Smooth muscle cell (in vitro differentiated cells): Measurements from ENCODE around the gene TIMP4. TPM values are rescaled to one million over a fixed set of nuclear protein-coding genes. Genes with fewer than 3 reads are reported as not detected.

Experiments used
- DNase-seq: peaks from one replicate; lab custom pipeline; 2025; ENCODE audit not compliant: unreplicated experiment; lab: John Stamatoyannopoulos, UW
- H2AFZ ChIP-seq: fragments of 200-600 bp; sonication (generic); 2 replicates; pipeline ENCODE4 v1.6.0; 2016; ENCODE audit warnings: antibody characterized with exemption, low read depth, mild to moderate bottlenecking
- H3F3A ChIP-seq: fragments of 200-600 bp; sonication (generic); 2 replicates; pipeline ENCODE4 v1.6.0; 2017; ENCODE audit warnings: antibody characterized with exemption, low read depth
- H3K27ac ChIP-seq: fragments of 200-600 bp; sonication (generic); 2 replicates; pipeline ENCODE4 v1.5.1; 2016; ENCODE audit warnings: low read depth, mild to moderate bottlenecking
- H3K27me3 ChIP-seq: fragments of 200-600 bp; sonication (generic); 2 replicates; pipeline ENCODE4 v1.6.1; 2016; ENCODE audit warnings: low read depth, mild to moderate bottlenecking
- H3K36me3 ChIP-seq: fragments of 200-600 bp; sonication (generic); 2 replicates; pipeline ENCODE4 v1.5.1; 2016; ENCODE audit warnings: low read depth
- H3K4me1 ChIP-seq: fragments of 200-600 bp; sonication (generic); 2 replicates; pipeline ENCODE4 v1.5.1; 2016; ENCODE audit warnings: low read depth
- H3K4me2 ChIP-seq: fragments of 200-600 bp; sonication (generic); 2 replicates; pipeline ENCODE4 v1.6.0; 2016; ENCODE audit warnings: mild to moderate bottlenecking
- H3K4me3 ChIP-seq: fragments of 200-600 bp; sonication (generic); 2 replicates; pipeline ENCODE4 v1.5.1; 2016; ENCODE audit warnings: mild to moderate bottlenecking
- H3K79me2 ChIP-seq: fragments of 200-600 bp; sonication (generic); 2 replicates; pipeline ENCODE4 v1.6.0; 2016; ENCODE audit warnings: low read depth, mild to moderate bottlenecking
- H3K9ac ChIP-seq: fragments of 200-600 bp; sonication (generic); 2 replicates; pipeline ENCODE4 v1.6.0; 2016; ENCODE audit warnings: low read depth
- H3K9me3 ChIP-seq: fragments of 200-600 bp; sonication (generic); replicated peaks from 2 replicates; pipeline ENCODE4 v1.5.1; 2016; ENCODE audit warnings: low read depth
- H4K20me1 ChIP-seq: fragments of 200-600 bp; sonication (generic); 2 replicates; pipeline ENCODE4 v1.6.0; 2016; ENCODE audit warnings: low read depth
- CTCF ChIP-seq: fragments of 200-600 bp; sonication (generic); IDR thresholded peaks from 2 replicates; pipeline ENCODE4 v1.5.1; 2017; ENCODE audit warnings: borderline replicate concordance, mild to moderate bottlenecking, antibody characterized with exemption; ENCODE audit not compliant: insufficient read depth, poor library complexity, severe bottlenecking
- WGBS: methylation state at CpG from one replicate; pipeline ENCODE4 v1.1.7; 2016; ENCODE audit warnings: low lambda C conversion rate; 5-methylcytosine and 5-hydroxymethylcytosine counted together
- polyA plus RNA-seq: library from polyadenylated mRNA; unstranded; fragments of >200 nt; fragmentation: Nextera tagmentation; extraction: Ambion mirVana; gene quantifications from 2 replicates; pipeline ENCODE4 v1.2.1, GENCODE V29; 2016
- total RNA-seq: library from RNA; depleted of rRNA; stranded (reverse); fragments of >200 nt; gene quantifications from 2 replicates; pipeline ENCODE4 v1.2.3, GENCODE V29; 2014

The TIMP4 gene
- total and polyA plus RNA-seq, 2 experiments from 2014 or later, result 0.27 to 1.5 TPM

DNA sequence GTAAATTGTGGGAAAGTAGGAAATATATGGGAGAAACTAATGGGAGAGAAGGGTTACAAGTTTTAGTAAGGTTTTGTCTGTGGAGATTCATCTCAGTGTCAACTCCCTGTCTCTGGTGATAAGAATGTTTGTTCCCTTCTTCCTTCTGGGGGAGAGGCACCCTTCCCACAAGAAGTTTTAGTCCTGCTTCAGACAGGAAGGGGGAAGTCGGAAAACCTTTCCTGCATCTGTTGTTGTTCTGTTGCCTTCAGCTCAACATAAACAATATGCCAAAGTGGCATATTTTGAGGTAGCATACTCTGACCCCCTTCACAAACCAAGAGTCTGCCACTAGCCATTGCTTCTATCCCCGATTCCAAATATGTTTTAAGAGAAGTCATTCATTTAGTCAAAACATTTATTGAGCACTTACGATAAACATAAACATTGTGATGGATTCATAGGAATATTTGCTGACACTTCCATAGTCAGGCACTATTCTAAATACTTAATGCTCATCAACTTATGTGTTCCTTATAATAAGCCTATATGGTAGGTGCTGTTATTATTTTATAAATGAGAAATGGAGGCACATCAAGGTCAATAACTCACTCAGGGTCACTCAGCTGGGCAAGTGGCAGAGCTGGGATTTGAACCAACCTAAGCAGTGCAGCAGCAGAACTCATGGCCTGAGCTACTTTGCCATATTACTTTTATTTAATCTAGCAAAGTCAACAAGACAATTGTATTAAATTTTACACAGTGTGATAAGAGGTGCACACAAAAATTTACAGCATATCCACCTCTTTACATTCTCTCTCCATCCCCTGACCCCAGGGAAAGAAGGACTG lies 34.2 kb upstream of the TIMP4 start:
- TF ChIP-seq CTCF, result no peak
- Histone ChIP-seq H4K20me1 (no peaks in the 10 kb centered on the region), H3K36me3 (no peaks in the 10 kb centered on the region), H3F3A (peaks cover 15% of the 10 kb centered on the region), H3K9ac (no peak overlapping the region), H2AFZ (no peak overlapping the region), H3K9me3 (no peaks in the 10 kb centered on the region), H3K27me3 (no peaks in the 10 kb centered on the region), H3K4me2 (no peak overlapping the region), H3K4me1 (peaks cover 20% of the 10 kb centered on the region), H3K79me2 (no peaks in the 10 kb centered on the region), H3K27ac (peak overlapping the region; percentile 94), H3K4me3 (no peak overlapping the region)
- no peak for DNase-seq
- WGBS, result 84% methylated on average over 3 of the region's 3 CpGs

DNA sequence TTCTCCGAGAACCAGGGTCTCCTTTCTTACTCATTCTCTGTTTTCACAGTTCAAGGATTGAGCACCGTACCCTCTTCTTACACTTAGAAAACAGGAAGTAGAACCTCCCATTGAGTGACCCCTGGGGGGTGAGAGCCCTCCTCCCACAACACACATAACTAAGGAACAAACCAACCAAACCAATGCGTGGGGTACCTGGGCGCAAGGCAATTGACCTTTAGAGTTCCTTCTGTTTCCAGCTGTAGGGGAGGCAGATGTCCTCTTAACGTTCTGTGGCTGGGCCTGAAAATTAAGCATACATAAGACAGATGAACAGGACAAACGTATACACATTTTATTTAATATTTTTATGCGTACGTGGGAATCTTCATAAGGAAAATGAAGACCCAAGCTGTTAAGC lies 33.5 kb upstream of the TIMP4 start:
- no peak for TF ChIP-seq CTCF
- no peak overlapping the region for H3K27ac ChIP-seq
- WGBS, result 95% methylated on average over 8 of the region's 8 CpGs
- H3F3A ChIP-seq, result peaks cover 20% of the 10 kb centered on the region
- H3K79me2 ChIP-seq, result no peaks in the 10 kb centered on the region
- no peaks in the 10 kb centered on the region for H3K27me3 ChIP-seq
- H3K4me3 ChIP-seq, result no peak overlapping the region
- H3K9me3 ChIP-seq, result no peaks in the 10 kb centered on the region
- H3K4me1 ChIP-seq, result peaks cover 25% of the 10 kb centered on the region
- no peak overlapping the region for H3K9ac ChIP-seq
- no peak for DNase-seq
- no peak overlapping the region for H3K4me2 ChIP-seq
- no peak overlapping the region for H2AFZ ChIP-seq
- H3K36me3 ChIP-seq, result no peaks in the 10 kb centered on the region
- H4K20me1 ChIP-seq, result no peaks in the 10 kb centered on the region

DNA sequence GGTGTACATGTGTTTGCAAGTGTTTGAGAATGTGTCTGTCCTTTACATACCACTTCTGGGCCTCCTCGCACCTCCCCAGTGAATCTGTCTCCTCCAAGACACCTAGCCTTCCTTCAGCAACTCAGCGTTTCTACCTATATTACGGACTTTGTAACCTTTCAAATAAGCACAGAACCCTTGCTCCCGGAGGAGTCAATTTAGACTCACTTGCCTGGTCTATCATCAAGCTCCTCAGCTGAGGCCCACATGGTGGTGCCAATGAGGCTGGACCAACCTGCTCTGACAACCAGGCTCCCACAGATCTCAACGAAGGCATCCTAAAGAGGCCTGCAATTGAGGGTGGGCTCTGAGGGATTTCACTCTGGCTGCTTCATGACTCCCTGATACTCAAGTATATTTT lies 32.8 kb upstream of the TIMP4 start:
- Histone ChIP-seq H3K4me2 (no peak overlapping the region), H3K36me3 (no peaks in the 10 kb centered on the region), H3K9me3 (no peaks in the 10 kb centered on the region), H3K79me2 (no peaks in the 10 kb centered on the region), H3K4me3 (no peak overlapping the region), H3K27ac (no peak overlapping the region), H3K9ac (no peak overlapping the region), H2AFZ (no peak overlapping the region), H4K20me1 (no peaks in the 10 kb centered on the region), H3K27me3 (no peaks in the 10 kb centered on the region), H3K4me1 (peaks cover 25% of the 10 kb centered on the region), H3F3A (peaks cover 21% of the 10 kb centered on the region)
- TF ChIP-seq CTCF, result no peak
- 94% methylated on average over 5 of the region's 5 CpGs for WGBS
- DNase-seq, result no peak

GRCh38 chr3:12190832-12191231 lies 32.1 kb upstream of the TIMP4 start:
- Histone ChIP-seq H4K20me1 (no peaks in the 10 kb centered on the region), H2AFZ (no peak overlapping the region), H3K4me1 (peaks cover 25% of the 10 kb centered on the region), H3F3A (peaks cover 21% of the 10 kb centered on the region), H3K9ac (no peak overlapping the region), H3K79me2 (no peaks in the 10 kb centered on the region), H3K9me3 (no peaks in the 10 kb centered on the region), H3K4me2 (no peak overlapping the region), H3K36me3 (no peaks in the 10 kb centered on the region), H3K4me3 (no peak overlapping the region), H3K27me3 (no peaks in the 10 kb centered on the region), H3K27ac (no peak overlapping the region)
- 96% methylated on average over 6 of the region's 6 CpGs for WGBS
- no peak for TF ChIP-seq CTCF
- DNase-seq, result no peak
